Measurements from ENCODE around the gene PRR19.

The PRR19 gene

DNA sequence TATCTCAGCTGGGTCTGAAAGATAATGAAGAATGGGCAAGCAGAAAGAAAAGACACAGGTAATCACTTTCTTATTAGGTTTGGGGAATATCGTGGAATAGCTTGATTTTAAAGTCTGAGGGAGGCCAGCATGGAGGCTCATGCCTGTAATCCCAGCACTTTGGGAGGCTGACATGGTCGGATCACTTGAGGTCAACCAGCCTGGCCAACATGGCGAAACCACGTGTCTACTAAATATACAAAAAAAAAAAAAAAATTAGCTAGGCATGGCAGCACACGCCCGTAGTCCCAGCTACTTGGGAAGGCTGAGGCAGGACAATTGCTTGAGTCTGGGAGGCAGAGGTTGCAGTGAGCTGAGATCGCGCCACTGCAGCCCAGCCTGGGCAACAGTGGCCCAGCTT lies 1.9 kb downstream of the PRR19 start:
- H3K23ac ChIP-seq (ENCODE audit: low read length): no peak overlapping the region
- no peak overlapping the region for H2BK120ac ChIP-seq (ENCODE audit: low read depth, low read length)
- DNase-seq: no peak
- no peak overlapping the region for H3K56ac ChIP-seq (ENCODE audit: low read length)
- H3K4me1 ChIP-seq (ENCODE audit: control insufficient read depth, low read depth, low read length): peaks cover 3% of the 10 kb centered on the region
- no peak overlapping the region for H4K5ac ChIP-seq (ENCODE audit: low read length)
- H3K18ac ChIP-seq (ENCODE audit: low read length): no peak overlapping the region
- no peak overlapping the region for H2BK15ac ChIP-seq (replicated peaks; ENCODE audit: low read depth)
- WGBS (ENCODE audit: extremely low coverage, insufficient coverage, low lambda C conversion rate): no CpG with 5 or more reads among the region's 8 CpGs
- no peaks in the 10 kb centered on the region for H3K27me3 ChIP-seq (ENCODE audit: insufficient read depth, low read length, poor library complexity)
- H4K8ac ChIP-seq (ENCODE audit: low read depth, low read length): no peak overlapping the region
- no peak overlapping the region for H3K9ac ChIP-seq (ENCODE audit: low read length)
- no peaks in the 10 kb centered on the region for H3K36me3 ChIP-seq (ENCODE audit: control insufficient read depth, insufficient read depth, low read length)
- no peaks in the 10 kb centered on the region for H3K79me2 ChIP-seq (ENCODE audit: control insufficient read depth, insufficient read depth, low read length)
- no peak overlapping the region for H3K4me2 ChIP-seq (ENCODE audit: low read length)
- no peak overlapping the region for H2BK5ac ChIP-seq (ENCODE audit: low read length)
- no peak overlapping the region for H3K4me3 ChIP-seq (ENCODE audit: low read length)
- no peak overlapping the region for H3K4ac ChIP-seq (ENCODE audit: low read depth, low read length)
- peaks cover 3% of the 10 kb centered on the region for H3K79me1 ChIP-seq (ENCODE audit: low read length)
- no peak overlapping the region for H2AK5ac ChIP-seq (ENCODE audit: low read length)
- no peak overlapping the region for H3K27ac ChIP-seq (ENCODE audit: low read depth, low read length)

- Histone ChIP-seq H3K79me1 (ENCODE audit: low read length) (peaks cover 2% of the 10 kb centered on the region), H3K23ac (ENCODE audit: low read length) (no peak overlapping the region), H3K4me1 (ENCODE audit: control insufficient read depth, low read depth, low read length) (peaks cover under 1% of the 10 kb centered on the region), H4K8ac (ENCODE audit: low read depth, low read length) (no peak overlapping the region), H3K9ac (ENCODE audit: low read length) (no peak overlapping the region), H4K5ac (ENCODE audit: low read length) (no peak overlapping the region), H3K36me3 (ENCODE audit: control insufficient read depth, insufficient read depth, low read length) (no peaks in the 10 kb centered on the region), H3K4ac (ENCODE audit: low read depth, low read length) (no peak overlapping the region), H2BK120ac (ENCODE audit: low read depth, low read length) (no peak overlapping the region), H3K79me2 (ENCODE audit: control insufficient read depth, insufficient read depth, low read length) (no peaks in the 10 kb centered on the region), H3K18ac (ENCODE audit: low read length) (no peak overlapping the region), H3K27me3 (ENCODE audit: insufficient read depth, low read length, poor library complexity) (no peaks in the 10 kb centered on the region), H3K56ac (ENCODE audit: low read length) (no peak overlapping the region), H3K4me3 (ENCODE audit: low read length) (no peak overlapping the region), H3K27ac (ENCODE audit: low read depth, low read length) (no peak overlapping the region), H2AK5ac (ENCODE audit: low read length) (no peak overlapping the region), H2BK5ac (ENCODE audit: low read length) (no peak overlapping the region), H2BK15ac (replicated peaks; ENCODE audit: low read depth) (no peak overlapping the region), H3K4me2 (ENCODE audit: low read length) (no peak overlapping the region)
- WGBS (ENCODE audit: extremely low coverage, insufficient coverage, low lambda C conversion rate): no CpG with 5 or more reads among the region's 22 CpGs
- DNase-seq: peak; percentile 46
These were observed 4.7 kb downstream of the PRR19 start for GRCh38 chr19:42306646-42307045.

DNA sequence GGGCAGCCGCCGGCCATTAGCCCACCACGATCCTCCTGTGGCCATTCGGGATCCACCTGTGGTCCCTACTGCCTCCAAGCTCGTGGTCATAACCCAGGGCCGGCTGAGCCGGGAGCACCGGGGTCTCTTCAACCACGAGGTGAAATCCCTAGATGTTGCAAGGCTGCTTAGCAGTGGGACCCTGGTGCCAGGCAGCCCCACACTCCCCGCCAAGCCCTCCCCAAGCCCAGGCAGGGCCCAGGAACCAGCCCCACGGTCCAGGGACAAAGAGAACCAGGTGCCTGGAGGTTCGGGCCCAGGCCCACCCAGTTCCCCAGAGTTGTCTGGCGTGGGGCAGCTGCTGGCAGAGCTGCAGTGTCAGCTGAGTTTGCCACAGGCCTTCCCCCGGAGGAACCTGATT lies 7.8 kb downstream of the PRR19 start:
- H3K4me3 ChIP-seq (ENCODE audit: low read length): no peak overlapping the region
- no peaks in the 10 kb centered on the region for H3K27me3 ChIP-seq (ENCODE audit: insufficient read depth, low read length, poor library complexity)
- H2BK120ac ChIP-seq (ENCODE audit: low read depth, low read length): no peak overlapping the region
- H2BK5ac ChIP-seq (ENCODE audit: low read length): no peak overlapping the region
- no peaks in the 10 kb centered on the region for H3K36me3 ChIP-seq (ENCODE audit: control insufficient read depth, insufficient read depth, low read length)
- H3K27ac ChIP-seq (ENCODE audit: low read depth, low read length): no peak overlapping the region
- H3K56ac ChIP-seq (ENCODE audit: low read length): no peak overlapping the region
- no peak overlapping the region for H3K9ac ChIP-seq (ENCODE audit: low read length)
- no peak overlapping the region for H3K4ac ChIP-seq (ENCODE audit: low read depth, low read length)
- no peak overlapping the region for H2BK15ac ChIP-seq (replicated peaks; ENCODE audit: low read depth)
- no peak for DNase-seq
- no peak overlapping the region for H4K8ac ChIP-seq (ENCODE audit: low read depth, low read length)
- no CpG with 5 or more reads among the region's 14 CpGs for WGBS (ENCODE audit: extremely low coverage, insufficient coverage, low lambda C conversion rate)
- no peak overlapping the region for H2AK5ac ChIP-seq (ENCODE audit: low read length)
- no peaks in the 10 kb centered on the region for H3K79me1 ChIP-seq (ENCODE audit: low read length)
- no peaks in the 10 kb centered on the region for H3K4me1 ChIP-seq (ENCODE audit: control insufficient read depth, low read depth, low read length)
- no peak overlapping the region for H3K18ac ChIP-seq (ENCODE audit: low read length)
- no peak overlapping the region for H3K4me2 ChIP-seq (ENCODE audit: low read length)
- H4K5ac ChIP-seq (ENCODE audit: low read length): no peak overlapping the region
- H3K23ac ChIP-seq (ENCODE audit: low read length): no peak overlapping the region
- no peaks in the 10 kb centered on the region for H3K79me2 ChIP-seq (ENCODE audit: control insufficient read depth, insufficient read depth, low read length)

- Histone ChIP-seq H3K4me2 (ENCODE audit: low read length) (no peak overlapping the region), H3K23ac (ENCODE audit: low read length) (no peak overlapping the region), H2BK15ac (replicated peaks; ENCODE audit: low read depth) (no peak overlapping the region), H3K27ac (ENCODE audit: low read depth, low read length) (no peak overlapping the region), H3K56ac (ENCODE audit: low read length) (no peak overlapping the region), H2AK5ac (ENCODE audit: low read length) (no peak overlapping the region), H3K79me1 (ENCODE audit: low read length) (no peaks in the 10 kb centered on the region), H3K9ac (ENCODE audit: low read length) (no peak overlapping the region), H3K27me3 (ENCODE audit: insufficient read depth, low read length, poor library complexity) (no peaks in the 10 kb centered on the region), H3K36me3 (ENCODE audit: control insufficient read depth, insufficient read depth, low read length) (no peaks in the 10 kb centered on the region), H3K79me2 (ENCODE audit: control insufficient read depth, insufficient read depth, low read length) (no peaks in the 10 kb centered on the region), H2BK120ac (ENCODE audit: low read depth, low read length) (no peak overlapping the region), H3K4me3 (ENCODE audit: low read length) (no peak overlapping the region), H4K5ac (ENCODE audit: low read length) (no peak overlapping the region), H2BK5ac (ENCODE audit: low read length) (no peak overlapping the region), H4K8ac (ENCODE audit: low read depth, low read length) (no peak overlapping the region), H3K4ac (ENCODE audit: low read depth, low read length) (no peak overlapping the region), H3K18ac (ENCODE audit: low read length) (no peak overlapping the region), H3K4me1 (ENCODE audit: control insufficient read depth, low read depth, low read length) (no peaks in the 10 kb centered on the region)
- no CpG with 5 or more reads among the region's 2 CpGs for WGBS (ENCODE audit: extremely low coverage, insufficient coverage, low lambda C conversion rate)
- peak; percentile 57 for DNase-seq
These were observed 9.7 kb downstream of the PRR19 start for GRCh38 chr19:42311657-42312056.

- no peak overlapping the region for H2AK5ac ChIP-seq (ENCODE audit: low read length)
- no peak overlapping the region for H3K4ac ChIP-seq (ENCODE audit: low read depth, low read length)
- no peak for DNase-seq
- no peaks in the 10 kb centered on the region for H3K79me2 ChIP-seq (ENCODE audit: control insufficient read depth, insufficient read depth, low read length)
- H3K9ac ChIP-seq (ENCODE audit: low read length): no peak overlapping the region
- H3K4me3 ChIP-seq (ENCODE audit: low read length): no peak overlapping the region
- no peak overlapping the region for H3K4me2 ChIP-seq (ENCODE audit: low read length)
- H3K23ac ChIP-seq (ENCODE audit: low read length): no peak overlapping the region
- no peaks in the 10 kb centered on the region for H3K79me1 ChIP-seq (ENCODE audit: low read length)
- no peak overlapping the region for H2BK15ac ChIP-seq (replicated peaks; ENCODE audit: low read depth)
- no CpG with 5 or more reads among the region's 5 CpGs for WGBS (ENCODE audit: extremely low coverage, insufficient coverage, low lambda C conversion rate)
- H3K18ac ChIP-seq (ENCODE audit: low read length): no peak overlapping the region
- no peak overlapping the region for H4K5ac ChIP-seq (ENCODE audit: low read length)
- no peak overlapping the region for H2BK5ac ChIP-seq (ENCODE audit: low read length)
- H3K27me3 ChIP-seq (ENCODE audit: insufficient read depth, low read length, poor library complexity): no peaks in the 10 kb centered on the region
- H3K56ac ChIP-seq (ENCODE audit: low read length): no peak overlapping the region
- no peaks in the 10 kb centered on the region for H3K36me3 ChIP-seq (ENCODE audit: control insufficient read depth, insufficient read depth, low read length)
- H3K27ac ChIP-seq (ENCODE audit: low read depth, low read length): no peak overlapping the region
- H4K8ac ChIP-seq (ENCODE audit: low read depth, low read length): no peak overlapping the region
- H2BK120ac ChIP-seq (ENCODE audit: low read depth, low read length): no peak overlapping the region
- no peaks in the 10 kb centered on the region for H3K4me1 ChIP-seq (ENCODE audit: control insufficient read depth, low read depth, low read length)
These were observed 10.4 kb downstream of the PRR19 start for GRCh38 chr19:42312370-42312769.

GRCh38 chr19:42313096-42313839 lies 11.3 kb downstream of the PRR19 start, which contains the start of gene TMEM145:
TMEM145 (plus strand) TSS chr19:42313309; CDS start chr19:42313377, 68 bp downstream.
- no peak within 1 kb of the TSS for H3K4ac ChIP-seq (ENCODE audit: low read depth, low read length)

More at GRCh38 chr19:42313096-42313839, 11.3 kb downstream of the PRR19 start, which contains the start of gene TMEM145:
- no CpG with 5 or more reads among the region's 67 CpGs for WGBS (ENCODE audit: extremely low coverage, insufficient coverage, low lambda C conversion rate)
- Histone ChIP-seq H3K36me3 (ENCODE audit: control insufficient read depth, insufficient read depth, low read length) (no peaks in the 10 kb centered on the region), H3K18ac (ENCODE audit: low read length) (no peak within 1 kb of the TSS), H3K4me3 (ENCODE audit: low read length) (peak within 1 kb of the TSS; percentile 47), H2BK15ac (replicated peaks; ENCODE audit: low read depth) (no peak within 1 kb of the TSS), H3K9ac (ENCODE audit: low read length) (peak within 1 kb of the TSS; percentile 23), H3K79me2 (ENCODE audit: control insufficient read depth, insufficient read depth, low read length) (no peaks in the 10 kb centered on the region), H4K5ac (ENCODE audit: low read length) (no peak within 1 kb of the TSS), H3K27me3 (ENCODE audit: insufficient read depth, low read length, poor library complexity) (no peaks in the 10 kb centered on the region), H3K79me1 (ENCODE audit: low read length) (no peaks in the 10 kb centered on the region), H2BK5ac (ENCODE audit: low read length) (no peak within 1 kb of the TSS), H2AK5ac (ENCODE audit: low read length) (no peak within 1 kb of the TSS), H3K23ac (ENCODE audit: low read length) (no peak within 1 kb of the TSS), H3K4me2 (ENCODE audit: low read length) (peak within 1 kb of the TSS; percentile 73), H3K4me1 (ENCODE audit: control insufficient read depth, low read depth, low read length) (no peaks in the 10 kb centered on the region), H3K56ac (ENCODE audit: low read length) (no peak within 1 kb of the TSS), H2BK120ac (ENCODE audit: low read depth, low read length) (no peak within 1 kb of the TSS), H3K27ac (ENCODE audit: low read depth, low read length) (no peak within 1 kb of the TSS), H4K8ac (ENCODE audit: low read depth, low read length) (no peak within 1 kb of the TSS)
- peak; percentile 78 for DNase-seq
